HEK293T (cell line): ENCODE data around the gene LRRC36.

Experiments used
- BHLHE40 ChIP-seq: fragments of 450-650 bp; IDR thresholded peaks from 2 replicates; pipeline ENCODE4 v1.6.1; 2016; ENCODE audit warnings: mild to moderate bottlenecking, moderate library complexity, borderline replicate concordance
- CTBP1 ChIP-seq: fragments of 450-650 bp; IDR thresholded peaks from 2 replicates; pipeline ENCODE4 v1.6.1; 2016; ENCODE audit warnings: borderline replicate concordance
- PKNOX1 ChIP-seq: fragments of 450-650 bp; IDR thresholded peaks from 2 replicates; pipeline ENCODE4 v1.6.1; 2016
- SP1 ChIP-seq: fragments of 450-650 bp; IDR thresholded peaks from 2 replicates; pipeline ENCODE4 v1.6.1; 2017

- TF ChIP-seq PKNOX1 (no peak), SP1 (no peak), CTBP1 (no peak), BHLHE40 (no peak)
These were observed 58.3 kb downstream of the LRRC36 start for GRCh38 chr16:67384778-67385510.
